Nephron progenitor cell (in vitro differentiated cells): ENCODE data around the gene SIRPG.
"Not testable (repeated sequence)": the region's sequence is repeated elsewhere in the genome, so short reads cannot be mapped to it uniquely, and the experiment has no call there.

ENCODE experiments used
- DNase-seq: peaks from one replicate; pipeline ENCODE4 v3.0.0; 2021
- H3K27ac Mint-ChIP-seq: 2 replicates; pipeline ENCODE4 v1.8.0; 2021; ENCODE audit warnings: mild to moderate bottlenecking, moderate library complexity, mixed read lengths
- H3K27me3 Mint-ChIP-seq: 2 replicates; pipeline ENCODE4 v1.8.0; 2021; ENCODE audit warnings: mild to moderate bottlenecking, low read depth, mixed read lengths; ENCODE audit not compliant: poor library complexity
- H3K36me3 Mint-ChIP-seq: 2 replicates; pipeline ENCODE4 v1.8.0; 2021; ENCODE audit warnings: low read depth, mixed read lengths
- H3K4me1 Mint-ChIP-seq: 2 replicates; pipeline ENCODE4 v1.8.0; 2021; ENCODE audit warnings: mixed read lengths
- H3K4me3 Mint-ChIP-seq: 2 replicates; pipeline ENCODE4 v1.8.0; 2021; ENCODE audit warnings: mild to moderate bottlenecking, moderate library complexity, mixed read lengths
- H3K9me3 Mint-ChIP-seq: 2 replicates; pipeline ENCODE4 v1.8.0; 2021; ENCODE audit warnings: mild to moderate bottlenecking, moderate library complexity, mixed read lengths
- TF ChIP-seq, protein P1 (sequence below): fragments of 200-600 bp; sonication (generic); IDR thresholded peaks from 2 replicates; pipeline ENCODE4 v1.5.0; 2021; ENCODE audit warnings: antibody characterized with exemption

The SIRPG gene

DNA sequence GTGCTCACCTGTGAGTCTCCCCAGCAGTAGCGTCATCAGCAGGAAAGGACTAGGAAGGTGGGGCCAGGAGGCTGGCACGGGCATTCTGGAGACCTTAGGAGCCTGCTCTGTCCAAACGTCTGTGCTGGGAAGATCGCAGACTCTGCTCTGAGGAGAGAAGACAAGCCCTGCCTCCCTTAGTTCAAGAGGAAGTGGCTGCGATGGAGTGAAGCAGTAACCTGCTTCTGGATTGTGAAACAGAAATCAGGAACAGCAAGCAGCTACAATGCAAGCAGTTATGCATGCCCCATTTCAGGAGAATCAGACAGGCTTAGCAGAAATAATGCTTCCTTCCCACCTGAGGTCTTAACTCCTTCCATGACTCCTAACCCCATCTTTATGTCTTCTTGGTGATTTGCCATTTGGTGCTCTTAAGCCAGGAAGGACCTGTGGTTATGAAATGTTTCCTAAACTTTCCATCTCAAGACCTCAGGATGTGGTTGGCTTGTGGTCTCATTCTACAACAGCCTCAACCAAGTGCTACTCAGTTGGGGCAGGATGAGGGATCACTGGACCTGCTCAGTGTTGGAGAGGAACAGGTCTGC, 37.6 kb downstream of the SIRPG start, which contains the start of gene SIRPB1:
TSS of gene SIRPB1 (minus strand) at position 149 of the 584 bp plus-strand sequence. CDS start at position 84, 65 bp downstream.
- no peak within 1 kb of the TSS for H3K27ac Mint-ChIP-seq
- H3K36me3 Mint-ChIP-seq, result no peaks in the 10 kb centered on the region
- TF ChIP-seq, protein P1, sequence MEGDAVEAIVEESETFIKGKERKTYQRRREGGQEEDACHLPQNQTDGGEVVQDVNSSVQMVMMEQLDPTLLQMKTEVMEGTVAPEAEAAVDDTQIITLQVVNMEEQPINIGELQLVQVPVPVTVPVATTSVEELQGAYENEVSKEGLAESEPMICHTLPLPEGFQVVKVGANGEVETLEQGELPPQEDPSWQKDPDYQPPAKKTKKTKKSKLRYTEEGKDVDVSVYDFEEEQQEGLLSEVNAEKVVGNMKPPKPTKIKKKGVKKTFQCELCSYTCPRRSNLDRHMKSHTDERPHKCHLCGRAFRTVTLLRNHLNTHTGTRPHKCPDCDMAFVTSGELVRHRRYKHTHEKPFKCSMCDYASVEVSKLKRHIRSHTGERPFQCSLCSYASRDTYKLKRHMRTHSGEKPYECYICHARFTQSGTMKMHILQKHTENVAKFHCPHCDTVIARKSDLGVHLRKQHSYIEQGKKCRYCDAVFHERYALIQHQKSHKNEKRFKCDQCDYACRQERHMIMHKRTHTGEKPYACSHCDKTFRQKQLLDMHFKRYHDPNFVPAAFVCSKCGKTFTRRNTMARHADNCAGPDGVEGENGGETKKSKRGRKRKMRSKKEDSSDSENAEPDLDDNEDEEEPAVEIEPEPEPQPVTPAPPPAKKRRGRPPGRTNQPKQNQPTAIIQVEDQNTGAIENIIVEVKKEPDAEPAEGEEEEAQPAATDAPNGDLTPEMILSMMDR, result no peak
- H3K4me3 Mint-ChIP-seq, result no peak within 1 kb of the TSS
- peaks cover 10% of the 10 kb centered on the region for H3K9me3 Mint-ChIP-seq
- no peaks in the 10 kb centered on the region for H3K4me1 Mint-ChIP-seq
- H3K27me3 Mint-ChIP-seq, result peaks cover 8% of the 10 kb centered on the region
- DNase-seq, result no peak

DNA sequence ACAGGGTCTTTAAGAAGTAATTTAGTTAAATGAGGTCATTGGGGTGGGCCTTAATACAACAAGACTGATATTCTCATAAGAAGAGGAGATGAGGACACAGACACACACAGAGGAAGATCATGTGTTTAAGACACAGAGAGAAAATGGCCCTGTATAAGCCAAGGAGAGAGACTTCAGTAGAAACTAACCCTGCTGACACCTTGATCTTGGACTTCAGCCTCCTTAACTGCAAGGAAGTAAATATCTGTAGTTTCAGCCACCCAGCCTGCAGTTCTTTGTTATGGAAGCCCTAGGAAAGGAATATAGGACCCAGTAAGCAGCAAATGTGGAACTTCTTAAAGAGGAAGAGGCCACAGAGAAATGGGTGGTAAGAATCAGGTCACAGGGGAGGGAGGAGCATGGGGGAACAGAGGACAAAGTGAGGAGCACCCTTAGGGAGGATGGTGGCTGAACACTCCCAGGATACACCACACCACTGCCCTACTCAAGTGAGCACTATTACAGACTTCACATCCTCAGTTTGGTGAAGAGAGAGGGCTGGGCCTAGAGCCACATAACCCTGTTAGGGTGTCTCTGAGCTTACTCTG, 38.5 kb downstream of the SIRPG start:
- peaks cover 10% of the 10 kb centered on the region for H3K9me3 Mint-ChIP-seq
- H3K36me3 Mint-ChIP-seq, result no peaks in the 10 kb centered on the region
- H3K4me1 Mint-ChIP-seq, result no peaks in the 10 kb centered on the region
- DNase-seq, result no peak
- H3K27ac Mint-ChIP-seq, result no peak overlapping the region
- H3K4me3 Mint-ChIP-seq, result no peak overlapping the region
- H3K27me3 Mint-ChIP-seq, result peaks cover 8% of the 10 kb centered on the region
- TF ChIP-seq, protein P1, result no peak

DNA sequence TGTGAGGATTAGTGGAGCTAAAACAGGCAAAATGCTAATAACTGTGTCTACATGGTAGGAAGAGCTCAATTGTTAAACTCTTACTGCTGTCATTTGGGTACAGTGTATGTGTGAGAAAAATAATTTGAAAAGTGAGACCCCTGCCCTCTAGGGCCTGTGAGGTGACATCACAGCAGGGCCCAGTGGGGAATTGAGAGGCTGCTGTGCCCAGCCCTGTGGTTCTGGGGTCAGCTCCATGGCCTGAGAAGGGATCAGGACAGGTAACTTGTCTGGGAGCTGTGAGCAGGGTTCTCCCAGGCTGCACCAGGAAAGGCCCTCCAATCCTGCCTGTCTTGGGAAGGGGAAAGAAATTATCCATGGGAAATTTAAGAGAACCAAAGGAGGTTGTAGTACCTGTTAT, 39.1 kb downstream of the SIRPG start:
- Mint-ChIP-seq H3K27me3 (peaks cover 12% of the 10 kb centered on the region), H3K36me3 (no peaks in the 10 kb centered on the region), H3K27ac (no peak overlapping the region), H3K9me3 (peaks cover 10% of the 10 kb centered on the region), H3K4me3 (no peak overlapping the region), H3K4me1 (no peaks in the 10 kb centered on the region)
- TF ChIP-seq, protein P1, result no peak
- DNase-seq, result no peak

DNA sequence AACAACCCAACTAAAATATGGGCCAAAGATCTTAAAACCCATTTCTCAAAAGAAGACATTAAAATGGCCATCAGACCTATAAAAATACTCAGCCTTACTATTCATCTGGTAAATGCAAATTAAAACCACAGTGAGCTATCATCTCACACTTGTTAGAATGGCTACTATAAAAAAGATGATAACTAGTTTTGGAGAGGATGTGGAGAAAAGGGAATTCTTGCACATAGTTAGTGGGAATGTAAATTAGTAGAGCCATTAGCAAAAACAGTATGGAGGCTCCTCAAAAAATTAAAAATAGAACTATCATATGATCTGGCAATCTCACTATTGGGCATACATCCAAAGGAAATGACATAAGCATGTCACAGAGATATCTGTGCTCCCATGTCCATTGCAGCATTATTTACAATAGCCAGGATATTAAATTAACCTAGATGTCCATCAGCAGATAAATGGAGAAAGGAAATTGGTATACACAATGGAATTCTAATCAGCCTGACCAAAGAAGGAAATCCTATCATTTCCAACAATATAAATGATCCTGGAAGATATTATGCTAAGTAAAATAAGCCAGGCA, 40.6 kb downstream of the SIRPG start:
- Mint-ChIP-seq H3K9me3 (peaks cover 10% of the 10 kb centered on the region), H3K4me3 (no peak overlapping the region), H3K4me1 (no peaks in the 10 kb centered on the region), H3K27ac (no peak overlapping the region), H3K27me3 (peaks cover 15% of the 10 kb centered on the region), H3K36me3 (no peaks in the 10 kb centered on the region)
- TF ChIP-seq, protein P1, result no peak
- DNase-seq, result no peak

DNA sequence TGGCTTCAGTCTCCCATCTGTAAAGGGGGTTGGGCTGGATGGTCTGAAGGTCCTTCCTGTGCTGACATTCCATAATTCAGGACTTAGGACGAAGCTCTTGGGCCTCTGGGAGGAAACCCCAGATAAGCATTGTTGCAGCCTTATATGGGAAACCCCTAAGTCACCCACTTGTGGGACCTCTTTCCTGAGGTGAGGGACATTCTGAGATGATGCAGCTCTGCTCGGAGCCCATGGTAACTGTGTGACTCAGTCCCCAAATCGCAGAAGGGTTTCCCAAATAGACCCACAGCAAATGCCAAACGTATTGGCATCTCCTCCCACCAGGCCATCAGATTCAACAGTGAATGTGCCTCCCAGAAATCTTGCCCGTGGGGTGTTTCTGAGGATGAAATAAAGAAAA, 47.2 kb downstream of the SIRPG start:
- not testable (repeated sequence) for H3K4me1 Mint-ChIP-seq, H3K4me3 Mint-ChIP-seq, H3K36me3 Mint-ChIP-seq, H3K27ac Mint-ChIP-seq, DNase-seq, H3K27me3 Mint-ChIP-seq, H3K9me3 Mint-ChIP-seq

DNA sequence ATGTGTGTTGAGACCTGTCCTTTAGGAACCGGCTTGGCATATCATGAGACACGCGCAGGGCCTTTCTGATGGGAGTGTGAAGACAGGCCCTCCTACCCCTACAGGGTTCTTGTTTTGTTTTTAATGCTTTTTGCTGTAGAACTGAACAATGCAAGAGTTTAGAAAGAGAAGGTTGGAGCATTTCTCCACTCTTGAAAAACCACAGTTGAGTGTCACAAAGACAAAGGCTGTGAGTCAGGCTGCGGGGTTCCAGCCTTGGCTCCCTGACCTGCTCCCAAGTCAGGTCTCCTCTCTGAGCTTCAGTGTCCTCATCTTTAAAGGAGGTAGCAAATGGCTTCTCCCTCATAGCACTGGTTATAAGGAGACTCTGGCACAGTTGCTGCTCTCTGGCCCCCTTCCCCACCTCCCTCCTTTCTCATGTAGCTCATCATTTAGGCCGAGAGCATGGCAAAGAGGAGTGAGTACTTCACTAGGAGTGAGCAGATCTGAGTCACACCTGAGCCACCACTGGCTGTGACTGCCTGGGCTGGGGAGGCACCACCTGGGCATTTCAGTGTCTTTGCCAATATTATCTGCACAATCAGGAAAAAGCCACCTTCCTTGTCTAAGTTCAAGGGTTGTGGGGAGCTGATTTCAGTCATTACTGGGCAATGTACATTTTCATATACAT, 48.8 kb downstream of the SIRPG start:
- DNase-seq, H3K9me3 Mint-ChIP-seq, H3K4me3 Mint-ChIP-seq, H3K4me1 Mint-ChIP-seq, H3K27me3 Mint-ChIP-seq, H3K36me3 Mint-ChIP-seq, H3K27ac Mint-ChIP-seq: not testable (repeated sequence)
